C4-2B (cell line): ENCODE data around the gene PALLD.

ENCODE experiments used
- ZFX ChIP-seq: fragments of 450-650 bp; IDR thresholded peaks from 2 replicates; pipeline ENCODE4 v1.6.1; 2017
- TF ChIP-seq, protein P1 (sequence below): fragments of 450-650 bp; conservative IDR thresholded peaks from 2 replicates; pipeline ENCODE4 v1.5.1; 2017; ENCODE audit warnings: mild to moderate bottlenecking

DNA sequence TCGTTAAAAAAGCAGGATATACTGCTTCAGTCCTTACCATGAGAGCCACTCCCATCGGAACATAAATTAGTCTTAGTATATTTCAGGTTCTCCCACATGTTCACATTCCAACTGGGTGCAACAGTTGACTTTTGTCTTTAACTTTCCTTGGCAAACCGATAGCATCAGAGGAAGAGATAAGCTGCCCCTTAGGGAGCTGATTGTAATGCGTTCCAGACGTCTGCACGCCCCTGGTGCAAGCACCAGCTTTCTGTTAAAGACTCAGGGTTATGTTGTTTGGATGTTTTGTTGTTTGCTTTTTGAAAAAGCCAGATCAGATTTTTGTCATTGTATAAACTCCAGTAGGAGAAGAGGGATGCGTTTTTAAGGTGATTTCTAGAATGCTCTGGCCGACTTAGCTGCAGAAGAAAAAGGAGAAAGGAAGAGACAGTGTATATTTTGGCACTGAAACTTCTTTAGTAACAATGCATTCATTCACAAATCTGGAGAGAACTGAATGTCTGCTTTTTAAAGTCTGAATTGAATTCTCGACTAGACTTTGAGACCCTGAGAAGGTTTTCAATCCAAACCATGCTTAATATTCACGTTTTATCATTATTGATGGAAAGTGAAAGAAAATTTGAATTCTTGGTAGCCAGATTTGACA is 352.3 kb downstream of the PALLD start:
- TF ChIP-seq, protein P1, sequence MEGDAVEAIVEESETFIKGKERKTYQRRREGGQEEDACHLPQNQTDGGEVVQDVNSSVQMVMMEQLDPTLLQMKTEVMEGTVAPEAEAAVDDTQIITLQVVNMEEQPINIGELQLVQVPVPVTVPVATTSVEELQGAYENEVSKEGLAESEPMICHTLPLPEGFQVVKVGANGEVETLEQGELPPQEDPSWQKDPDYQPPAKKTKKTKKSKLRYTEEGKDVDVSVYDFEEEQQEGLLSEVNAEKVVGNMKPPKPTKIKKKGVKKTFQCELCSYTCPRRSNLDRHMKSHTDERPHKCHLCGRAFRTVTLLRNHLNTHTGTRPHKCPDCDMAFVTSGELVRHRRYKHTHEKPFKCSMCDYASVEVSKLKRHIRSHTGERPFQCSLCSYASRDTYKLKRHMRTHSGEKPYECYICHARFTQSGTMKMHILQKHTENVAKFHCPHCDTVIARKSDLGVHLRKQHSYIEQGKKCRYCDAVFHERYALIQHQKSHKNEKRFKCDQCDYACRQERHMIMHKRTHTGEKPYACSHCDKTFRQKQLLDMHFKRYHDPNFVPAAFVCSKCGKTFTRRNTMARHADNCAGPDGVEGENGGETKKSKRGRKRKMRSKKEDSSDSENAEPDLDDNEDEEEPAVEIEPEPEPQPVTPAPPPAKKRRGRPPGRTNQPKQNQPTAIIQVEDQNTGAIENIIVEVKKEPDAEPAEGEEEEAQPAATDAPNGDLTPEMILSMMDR = no peak
- no peak for TF ChIP-seq ZFX
